HG02840 (cell line): ENCODE measurements around the gene TMIGD3.

Experiments
- ATAC-seq: cut with Tn5 transposase; IDR thresholded peaks from one replicate; pipeline ENCODE4 v1.9.1; 2021; ENCODE audit warnings: mild to moderate bottlenecking, moderate library complexity, moderate number of reproducible peaks; ENCODE audit not compliant: unreplicated experiment, low FRiP score

TMIGD3 gene

GRCh38 chr1:111509997-111510375 lies 6.6 kb upstream of the TMIGD3 start:
- ATAC-seq, result no peak

DNA sequence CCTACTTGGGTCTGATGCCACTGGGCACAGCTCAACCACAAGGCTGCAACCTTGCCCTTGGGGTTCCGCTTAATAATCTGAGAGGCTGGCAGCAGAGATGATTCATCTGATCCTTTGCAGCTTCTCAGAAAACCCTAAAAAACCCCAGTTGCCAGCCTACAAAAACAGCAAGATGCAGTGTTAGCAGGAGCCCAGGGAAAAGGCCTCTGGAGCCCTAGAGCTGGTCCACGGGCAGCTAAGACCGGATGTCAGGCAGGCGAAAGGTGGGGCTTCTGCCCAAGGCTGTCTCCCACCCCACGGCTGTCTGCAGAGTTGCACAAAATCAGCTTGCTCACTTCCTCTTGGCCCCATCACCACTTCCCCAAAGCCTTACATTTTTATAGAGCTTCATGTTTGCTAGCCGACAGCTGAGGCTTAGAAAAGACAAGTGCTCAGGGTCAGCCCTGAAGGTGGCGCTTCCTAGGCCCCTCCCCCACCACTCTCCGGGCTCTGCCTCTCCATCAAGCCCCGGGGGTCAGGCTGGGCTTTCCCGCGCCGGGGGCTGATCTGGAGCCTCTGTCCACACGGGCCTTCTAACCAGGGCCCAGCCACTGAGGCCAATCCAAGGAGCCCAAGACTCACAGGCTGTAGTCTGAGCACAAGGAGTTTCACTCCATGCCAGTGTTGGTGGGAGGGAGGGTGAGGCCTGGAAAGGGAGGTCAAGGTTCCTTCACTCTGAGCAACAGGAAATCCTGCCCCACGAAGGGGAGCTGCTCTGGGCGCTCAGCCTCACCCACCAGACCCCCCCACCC lies 4.2 kb upstream of the TMIGD3 start:
- peak; percentile 43 for ATAC-seq

GRCh38 chr1:111506561-111506960 lies 3.1 kb upstream of the TMIGD3 start:
- ATAC-seq, result no peak

- peak; percentile 51 for ATAC-seq
Observed at GRCh38 chr1:111505641-111506119, 2.2 kb upstream of the TMIGD3 start.

- no peak for ATAC-seq
Observed at GRCh38 chr1:111504097-111504496, 664 bp upstream of the TMIGD3 start.

DNA sequence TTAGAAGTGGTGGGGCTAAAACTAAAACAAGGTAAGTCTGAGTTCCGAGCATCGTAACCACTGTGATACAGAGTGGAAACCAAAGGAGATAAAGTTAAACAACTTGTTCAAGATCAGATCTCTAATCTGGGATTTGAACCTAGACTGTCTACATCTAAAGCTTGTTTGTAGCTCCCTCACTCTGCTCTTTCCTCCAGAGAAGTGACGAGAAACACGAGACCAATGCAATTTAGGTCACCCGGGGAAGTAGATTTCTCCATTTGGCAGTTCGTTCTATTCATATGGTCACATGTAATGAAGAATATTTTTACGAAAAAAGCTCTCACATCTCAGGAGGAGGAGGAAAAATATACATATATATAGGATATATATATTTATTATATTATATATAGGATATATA lies 1.8 kb downstream of the TMIGD3 start:
- ATAC-seq, result no peak

GRCh38 chr1:111499026-111499785 lies 4.2 kb downstream of the TMIGD3 start:
- no peak for ATAC-seq

DNA sequence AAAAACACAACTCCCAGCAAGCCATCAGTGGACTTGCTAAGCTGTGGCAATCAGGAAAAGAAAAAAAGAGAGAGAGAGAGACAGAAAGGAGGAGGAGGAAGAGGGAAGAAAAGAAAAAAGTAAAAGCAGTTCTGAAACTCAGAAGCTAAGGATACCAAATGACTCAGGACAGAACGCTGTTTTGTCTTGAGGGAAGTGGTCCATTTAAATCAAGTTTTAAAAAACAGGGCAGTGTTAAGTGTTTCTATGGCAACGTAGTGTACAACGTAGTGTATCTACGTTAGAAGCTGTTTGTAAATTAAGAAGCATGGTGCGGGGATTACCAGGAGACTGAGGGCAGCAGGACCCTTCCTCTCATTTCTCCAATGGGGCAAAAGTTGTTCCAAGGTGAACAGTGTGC lies 5.8 kb downstream of the TMIGD3 start:
- ATAC-seq, result no peak

DNA sequence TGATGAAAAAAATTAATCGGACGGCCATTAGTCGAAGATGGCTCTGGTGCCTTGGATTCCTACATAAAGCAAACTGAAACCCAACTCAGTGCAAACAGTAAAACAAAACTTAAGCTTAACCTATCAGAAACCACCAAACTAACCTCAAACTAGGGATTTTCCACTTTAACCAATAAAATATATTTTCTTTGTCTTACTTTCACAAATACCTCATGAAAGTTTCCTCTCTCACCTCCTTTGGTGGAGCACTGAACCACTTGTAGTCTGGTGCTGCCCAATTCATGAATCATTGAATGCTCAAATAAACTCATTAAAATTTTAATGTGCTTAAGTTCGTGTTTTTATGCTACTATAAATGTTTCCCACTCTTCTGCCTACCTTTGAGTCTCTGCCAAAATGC lies 7.0 kb downstream of the TMIGD3 start:
- ATAC-seq, result no peak

DNA sequence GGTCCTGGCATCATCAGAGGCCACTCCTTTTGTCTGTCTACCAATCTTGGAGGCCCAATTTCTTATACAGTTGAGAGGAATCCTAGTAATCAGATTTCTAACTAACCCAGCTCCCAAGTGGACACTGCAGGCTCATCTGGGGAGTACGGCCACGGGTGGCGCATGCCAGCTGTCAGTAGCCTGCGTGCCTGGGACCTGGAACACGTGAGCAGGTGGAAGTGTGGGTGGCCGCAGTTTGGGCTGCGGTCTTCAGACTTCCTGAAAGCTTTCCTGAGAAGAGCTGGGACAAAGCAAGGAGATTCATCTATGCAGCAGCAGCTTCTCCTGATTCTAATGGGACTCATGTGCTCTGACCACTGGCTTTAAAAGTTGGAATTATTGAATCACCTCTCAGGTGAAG lies 12.4 kb downstream of the TMIGD3 start:
- no peak for ATAC-seq

DNA sequence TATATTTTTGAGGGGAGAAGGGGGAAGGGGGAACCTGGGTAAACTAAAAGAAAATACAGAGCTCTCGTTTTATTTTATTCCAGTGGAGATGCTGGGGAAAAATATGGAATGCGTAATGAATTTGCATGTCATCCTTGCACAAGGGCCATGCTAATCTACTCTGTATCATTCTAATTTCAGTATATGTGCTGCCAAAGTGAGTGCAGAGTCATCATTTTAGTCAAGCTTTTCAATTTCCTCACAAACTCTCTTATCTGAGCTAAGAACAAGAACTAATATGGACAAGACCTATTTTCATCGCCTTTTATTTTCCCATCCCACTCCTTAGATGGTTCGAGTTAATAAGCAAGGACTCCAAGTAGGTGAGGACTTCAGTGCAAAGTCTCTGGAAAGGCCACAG lies 13.2 kb downstream of the TMIGD3 start:
- ATAC-seq, result no peak

DNA sequence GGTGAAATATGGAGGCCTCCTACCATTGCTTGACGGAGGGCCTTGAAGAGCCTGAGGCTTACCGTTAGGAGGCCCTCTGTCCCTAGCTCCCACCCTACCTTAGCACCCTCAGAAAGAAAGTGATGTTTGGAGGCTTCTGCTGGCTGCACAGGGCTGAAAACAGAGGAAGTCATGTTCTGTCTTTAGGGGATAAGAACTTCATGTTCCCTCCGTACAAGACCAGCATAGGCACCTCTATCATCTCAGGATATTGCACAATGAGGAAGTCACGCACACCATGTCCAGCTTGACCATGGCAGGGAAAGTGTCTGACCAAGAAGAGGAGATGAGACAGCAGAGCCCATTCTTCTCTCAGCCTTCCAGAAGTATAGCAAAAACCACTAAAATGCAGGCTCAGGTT lies 13.8 kb downstream of the TMIGD3 start:
- no peak for ATAC-seq

GRCh38 chr1:111488669-111489068 lies 14.8 kb downstream of the TMIGD3 start:
- no peak for ATAC-seq

DNA sequence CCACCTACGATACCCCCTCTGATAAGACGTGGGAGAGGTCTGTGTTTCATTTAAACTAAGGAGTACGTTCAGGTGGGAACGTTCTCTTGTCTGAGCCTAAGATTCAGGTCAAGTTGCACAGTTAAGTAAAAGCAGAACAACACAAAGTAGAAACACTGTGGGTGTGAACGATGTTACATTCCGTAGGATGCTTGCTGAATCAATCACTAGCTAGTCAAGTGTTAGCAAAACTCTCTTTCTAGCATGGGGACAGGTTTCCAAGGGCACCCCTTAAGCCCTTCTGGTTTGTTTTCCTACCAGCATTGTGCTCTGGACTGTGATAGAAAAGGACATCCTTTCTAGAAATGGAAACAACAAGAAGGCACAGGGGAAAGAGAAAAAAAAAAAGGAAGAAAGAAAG lies 16.3 kb downstream of the TMIGD3 start:
- ATAC-seq, result no peak

GRCh38 chr1:111486431-111486830 lies 17.0 kb downstream of the TMIGD3 start:
- ATAC-seq, result no peak

DNA sequence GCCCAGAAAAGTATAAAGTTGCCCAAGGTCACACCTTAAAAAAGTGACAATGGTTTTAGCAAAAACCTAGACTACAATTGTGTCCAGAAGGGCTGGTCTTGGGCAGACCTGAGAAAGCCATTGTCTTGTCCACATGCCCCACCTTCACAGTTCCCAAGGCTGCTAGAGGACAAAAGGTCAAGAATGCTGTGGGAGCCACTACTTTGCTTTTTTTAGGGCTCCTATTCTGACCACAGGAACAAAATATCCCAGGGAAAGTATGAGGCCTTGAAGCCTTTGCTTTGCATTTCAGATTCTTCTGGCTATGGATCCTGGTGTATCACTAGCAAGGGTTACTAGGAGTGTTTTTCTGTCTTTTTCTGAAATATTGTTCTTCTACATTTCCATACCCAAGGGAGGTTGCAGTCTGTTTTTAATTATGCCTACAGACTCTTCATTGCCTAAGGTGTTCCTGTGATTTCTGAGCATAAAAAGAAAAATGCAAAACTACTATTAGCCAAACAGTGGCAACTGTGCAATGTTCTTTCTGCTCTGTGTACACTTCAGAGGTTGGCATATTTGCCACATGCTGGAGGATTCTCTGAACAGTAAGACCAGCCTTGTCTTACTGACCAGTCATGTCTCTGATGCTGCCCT lies 18.9 kb downstream of the TMIGD3 start:
- no peak for ATAC-seq

DNA sequence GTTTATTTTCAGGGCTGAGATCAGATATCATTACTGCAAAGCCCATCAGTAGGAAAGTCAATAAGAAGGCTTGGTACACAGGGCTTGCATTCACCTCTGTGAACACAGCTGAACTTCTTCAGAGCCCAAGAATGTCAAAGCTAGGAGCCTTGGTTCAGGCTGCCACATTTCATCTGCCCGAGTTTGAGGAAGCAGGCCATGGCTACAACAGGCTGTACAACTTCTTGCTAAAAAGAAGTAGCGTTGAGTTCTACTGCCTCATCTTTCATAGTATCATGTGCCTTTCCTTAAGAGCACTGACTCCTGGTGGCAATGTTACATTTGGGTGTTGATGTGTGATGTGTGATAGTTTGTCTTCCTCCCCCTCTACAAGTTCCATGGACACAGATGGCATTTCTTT lies 19.6 kb downstream of the TMIGD3 start:
- ATAC-seq, result no peak

GRCh38 chr1:111483166-111483565 lies 20.3 kb downstream of the TMIGD3 start:
- ATAC-seq, result no peak

DNA sequence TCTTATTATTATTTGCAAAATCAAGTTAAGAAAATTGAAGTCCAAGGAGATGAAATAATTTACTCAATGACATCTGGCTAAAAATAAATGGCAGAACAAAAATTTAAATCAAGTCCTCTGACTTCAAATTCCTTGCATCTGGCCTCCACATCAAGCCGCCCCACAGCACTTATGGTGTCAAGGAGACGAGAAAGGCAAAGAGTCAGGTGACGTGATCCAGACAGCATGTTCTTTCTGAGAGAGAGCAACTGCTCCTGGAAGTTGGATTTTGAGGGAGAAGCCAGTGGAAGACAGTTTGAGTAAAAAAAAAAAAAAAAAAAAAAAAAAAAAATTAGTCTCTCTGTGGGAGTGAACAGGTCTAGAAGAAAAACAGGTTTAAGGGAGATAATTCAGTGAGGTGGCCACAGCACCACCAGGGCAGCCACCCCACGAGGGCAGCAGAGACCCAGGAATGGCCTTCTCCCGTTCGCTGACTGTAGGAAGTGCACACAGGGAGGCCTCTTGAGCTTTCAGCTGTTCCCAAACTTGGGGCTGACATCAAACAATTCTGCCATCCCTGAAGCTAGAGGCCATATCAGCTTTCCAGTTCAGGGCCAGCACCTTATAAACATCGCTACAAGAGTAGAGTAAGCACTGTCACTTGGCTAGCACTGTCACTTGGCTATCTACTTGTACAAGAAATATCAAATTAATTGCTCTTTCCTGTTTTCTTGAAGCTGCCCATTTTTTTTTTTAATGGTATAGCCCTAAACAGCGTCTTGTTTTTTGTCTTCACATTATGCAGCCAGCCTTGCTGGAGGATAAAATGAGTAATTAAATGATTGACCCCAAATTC lies 21.8 kb downstream of the TMIGD3 start:
- ATAC-seq, result no peak

DNA sequence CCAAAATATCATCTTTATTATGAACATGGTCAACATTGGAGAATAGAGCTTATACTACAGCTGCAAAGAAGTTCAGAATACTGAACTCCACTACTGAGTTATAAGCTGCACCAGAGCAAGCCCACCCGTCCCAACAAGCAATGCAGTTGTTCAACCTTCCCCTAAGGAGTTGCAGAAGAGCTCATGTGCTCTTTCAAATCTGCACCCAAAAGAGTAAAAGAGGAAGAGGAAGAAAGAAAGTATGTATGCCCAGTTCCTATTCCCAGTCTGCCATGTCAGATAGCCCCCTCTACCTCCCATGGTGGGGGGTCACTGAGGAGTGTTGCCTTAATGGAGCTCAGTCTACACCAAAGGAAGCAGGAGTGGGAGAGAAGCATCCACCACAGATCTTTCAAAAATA lies 22.8 kb downstream of the TMIGD3 start:
- ATAC-seq, result no peak
